Stimulated activated CD8-positive, alpha-beta memory T cell treated with anti-CD3 and anti-CD28 coated beads, Interleukin-7, amount 100 ng/mL, for 48 hours (primary cell): Measurements from ENCODE around the gene TSBP1.

Source experiments
- DNase-seq, 2 donors: peaks; one replicate each; pipeline ENCODE4 v3.0.0-alpha.2; 2020; ENCODE audit warnings: low read depth in 1 of 2; ENCODE audit errors: extremely low read depth in 1 of 2

The TSBP1 gene, protein sequence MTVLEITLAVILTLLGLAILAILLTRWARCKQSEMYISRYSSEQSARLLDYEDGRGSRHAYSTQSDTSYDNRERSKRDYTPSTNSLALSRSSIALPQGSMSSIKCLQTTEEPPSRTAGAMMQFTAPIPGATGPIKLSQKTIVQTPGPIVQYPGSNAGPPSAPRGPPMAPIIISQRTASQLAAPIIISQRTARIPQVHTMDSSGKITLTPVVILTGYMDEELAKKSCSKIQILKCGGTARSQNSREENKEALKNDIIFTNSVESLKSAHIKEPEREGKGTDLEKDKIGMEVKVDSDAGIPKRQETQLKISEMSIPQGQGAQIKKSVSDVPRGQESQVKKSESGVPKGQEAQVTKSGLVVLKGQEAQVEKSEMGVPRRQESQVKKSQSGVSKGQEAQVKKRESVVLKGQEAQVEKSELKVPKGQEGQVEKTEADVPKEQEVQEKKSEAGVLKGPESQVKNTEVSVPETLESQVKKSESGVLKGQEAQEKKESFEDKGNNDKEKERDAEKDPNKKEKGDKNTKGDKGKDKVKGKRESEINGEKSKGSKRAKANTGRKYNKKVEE

GRCh38 chr6:32371803-32372202 lies at the start of gene TSBP1:
TSS of gene TSBP1 (minus strand) at chr6:32371903. CDS start at chr6:32371706, 197 bp downstream.
- DNase-seq, result no peak

GRCh38 chr6:32416036-32416435 lies 44.3 kb upstream of the TSBP1 start:
- DNase-seq, result no peak

DNA sequence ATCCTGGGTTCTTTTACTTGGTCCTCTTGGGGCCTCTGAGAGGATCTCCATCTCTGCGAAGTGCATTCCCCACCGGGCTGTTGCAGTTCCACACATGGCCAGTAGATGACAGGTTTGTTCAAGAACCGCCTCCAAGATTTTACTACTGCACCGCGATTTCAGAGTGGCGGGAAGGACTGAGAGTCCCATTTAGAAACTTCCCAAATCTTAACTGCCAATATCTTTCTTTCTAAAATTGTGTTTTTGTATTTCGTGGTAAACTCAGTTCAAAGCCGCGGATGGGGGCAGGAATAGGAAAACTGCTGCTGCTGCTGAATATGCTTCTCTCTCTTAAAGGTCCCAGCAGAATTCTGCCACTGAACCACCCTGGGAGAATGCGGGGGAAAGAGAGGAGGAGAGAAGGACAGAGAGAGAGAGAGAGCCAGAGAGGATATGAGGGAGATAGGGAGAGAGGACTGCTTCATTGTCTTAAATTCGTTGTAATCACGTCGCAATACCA lies 43.9 kb upstream of the TSBP1 start:
- peak; percentile 35 to 56 for DNase-seq

GRCh38 chr6:32413427-32414047 lies 41.8 kb upstream of the TSBP1 start:
- peak; percentile 51 to 58 for DNase-seq

DNA sequence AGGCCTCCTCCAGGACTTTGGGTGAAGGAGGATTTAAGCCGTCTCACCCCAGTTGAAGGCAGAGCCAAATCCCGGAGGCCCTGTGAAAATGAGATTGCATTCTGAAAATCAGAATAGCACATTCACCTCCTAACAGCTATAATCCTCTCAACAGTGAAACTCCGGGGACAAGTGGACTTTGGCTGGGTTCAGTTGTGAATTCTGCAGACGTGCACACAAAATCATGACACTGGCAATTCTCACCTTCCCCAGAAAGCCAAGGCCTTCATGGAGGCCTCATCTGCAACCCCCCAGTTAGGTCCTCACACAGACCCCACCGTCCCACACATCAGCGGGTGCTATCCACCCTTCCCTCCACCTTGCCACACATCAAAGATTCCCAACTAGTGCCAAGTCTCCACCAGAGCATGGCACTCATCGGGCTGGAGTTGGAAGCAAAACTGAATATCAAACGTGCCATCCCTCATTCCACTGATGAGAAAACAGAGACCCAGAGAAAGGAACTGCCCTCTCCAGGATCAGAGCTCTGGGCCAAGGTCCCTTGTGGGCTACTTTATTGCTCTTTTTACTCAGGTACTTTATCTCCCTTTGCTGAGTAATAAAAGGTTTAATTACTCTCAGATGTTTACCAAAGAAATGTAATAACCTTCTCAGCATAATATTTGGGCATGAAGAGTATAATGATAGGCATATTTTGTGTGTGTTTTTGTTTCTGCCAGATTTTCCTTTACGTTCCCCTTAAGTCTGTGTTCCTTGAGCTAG lies 40.0 kb upstream of the TSBP1 start:
- no peak for DNase-seq

DNA sequence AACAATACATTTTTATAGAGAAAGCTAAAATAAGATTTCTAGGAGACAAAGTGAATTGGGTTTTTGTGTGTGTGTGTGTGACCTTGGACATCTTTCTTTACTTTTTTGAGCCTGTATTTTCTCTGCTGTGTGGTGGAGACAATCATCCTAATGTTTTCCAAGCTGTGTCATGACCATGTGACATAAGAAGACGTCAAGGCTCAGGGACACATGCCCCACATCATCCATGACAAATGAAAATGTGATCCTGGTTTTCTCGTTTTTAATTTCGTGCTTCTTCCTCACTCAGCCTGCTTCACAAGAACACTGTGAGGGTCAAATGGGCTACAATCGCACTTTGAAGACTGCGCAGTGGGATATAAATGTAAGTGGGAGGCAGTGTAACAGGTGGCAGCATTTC lies 39.2 kb upstream of the TSBP1 start:
- no peak for DNase-seq

DNA sequence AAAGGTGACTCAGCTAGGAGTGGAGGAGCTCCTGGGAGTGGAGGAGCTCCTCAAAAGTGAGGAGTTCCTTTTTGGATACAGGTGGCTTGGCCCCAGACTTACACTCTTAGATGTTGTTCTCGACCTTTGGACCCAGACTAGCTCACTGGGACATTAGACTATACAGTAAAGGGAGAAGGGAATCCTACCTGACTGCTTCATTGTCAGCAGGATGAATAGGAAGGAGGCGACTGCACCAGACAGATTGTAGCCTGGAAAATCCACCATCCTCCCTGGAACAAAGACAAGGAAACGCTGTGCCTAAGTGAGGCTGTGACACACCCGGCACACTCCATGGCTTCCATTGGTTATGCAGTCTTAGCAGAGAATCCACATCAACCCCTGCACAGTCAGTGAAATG lies 35.2 kb upstream of the TSBP1 start, which contains the start of gene BTNL2:
Gene BTNL2 (minus strand): TSS at position 325 of the 400 bp plus-strand sequence. CDS start 58 bp downstream, at position 267.
- DNase-seq, result no peak

- no peak for DNase-seq
These were observed 34.5 kb upstream of the TSBP1 start for GRCh38 chr6:32406197-32406596.

DNA sequence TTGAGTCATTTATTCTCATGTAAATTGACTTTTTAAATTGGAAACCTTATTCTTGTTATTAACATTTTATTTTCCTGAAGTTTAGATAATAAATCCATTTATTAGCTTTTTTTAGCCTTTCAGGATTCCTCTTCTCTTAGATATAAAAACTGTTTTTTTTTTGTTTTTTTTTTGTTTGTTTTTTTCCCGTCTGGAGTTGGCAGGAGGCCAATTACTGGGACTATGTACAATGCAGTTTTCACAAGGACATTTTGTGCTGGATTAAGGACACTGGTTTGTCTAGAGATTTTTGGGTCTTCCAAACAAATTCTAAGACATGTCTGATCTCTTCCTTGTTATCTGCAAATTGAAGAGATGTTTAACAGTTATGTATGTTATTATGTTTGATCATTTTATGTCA lies 34.0 kb upstream of the TSBP1 start:
- no peak for DNase-seq

GRCh38 chr6:32402812-32403211 lies 31.1 kb upstream of the TSBP1 start:
- DNase-seq, result no peak

- DNase-seq, result no peak
These were observed 29.7 kb upstream of the TSBP1 start for GRCh38 chr6:32401284-32401963.

GRCh38 chr6:32397252-32397920 lies 25.7 kb upstream of the TSBP1 start:
- no peak for DNase-seq

GRCh38 chr6:32396028-32396427 lies 24.3 kb upstream of the TSBP1 start:
- DNase-seq, result no peak

DNA sequence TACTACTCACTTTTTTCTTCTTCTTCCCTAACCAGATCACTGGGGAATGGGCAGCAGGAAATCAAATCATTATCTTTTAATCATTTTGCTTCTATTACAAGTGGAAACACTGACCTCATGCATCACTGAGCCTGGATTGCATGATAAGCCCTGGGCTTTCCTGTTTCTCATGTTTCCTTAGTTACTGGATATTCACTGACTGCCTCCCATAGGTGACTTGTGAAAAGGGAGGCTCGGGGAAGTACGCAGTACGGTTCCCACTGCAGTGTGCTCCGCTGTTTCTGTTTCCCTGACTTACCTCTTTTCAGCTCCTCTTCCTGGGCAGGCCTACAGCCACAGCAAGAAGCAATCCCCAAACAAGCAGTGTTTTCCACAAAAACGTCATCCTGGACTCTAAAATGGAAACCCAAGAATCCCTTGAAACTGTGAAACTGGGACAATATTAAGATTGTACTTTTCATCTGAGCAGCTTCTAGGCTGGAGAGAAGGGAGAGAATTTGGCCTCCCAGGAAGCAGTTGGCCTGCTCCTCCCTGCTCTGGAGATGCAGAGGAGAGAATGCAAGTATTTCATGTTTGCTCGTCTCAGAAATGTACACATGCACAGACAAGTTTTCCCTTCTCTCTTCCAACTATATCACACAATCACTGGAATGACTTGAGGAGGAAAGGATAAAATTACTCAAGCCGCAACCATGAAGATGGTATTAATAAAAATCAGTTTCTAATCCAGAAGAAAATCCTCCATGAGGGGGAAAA lies 22.1 kb upstream of the TSBP1 start:
- DNase-seq, result no peak

- no peak for DNase-seq
These were observed 19.8 kb upstream of the TSBP1 start for GRCh38 chr6:32391505-32391904.

- no peak for DNase-seq
These were observed 16.1 kb upstream of the TSBP1 start for GRCh38 chr6:32387589-32388340.

- DNase-seq, result no peak
These were observed 14.3 kb upstream of the TSBP1 start for GRCh38 chr6:32386040-32386439.

GRCh38 chr6:32382757-32383420 lies 11.2 kb upstream of the TSBP1 start:
- DNase-seq, result no peak
